Measurements from ENCODE around the gene SLC25A12.

DNA sequence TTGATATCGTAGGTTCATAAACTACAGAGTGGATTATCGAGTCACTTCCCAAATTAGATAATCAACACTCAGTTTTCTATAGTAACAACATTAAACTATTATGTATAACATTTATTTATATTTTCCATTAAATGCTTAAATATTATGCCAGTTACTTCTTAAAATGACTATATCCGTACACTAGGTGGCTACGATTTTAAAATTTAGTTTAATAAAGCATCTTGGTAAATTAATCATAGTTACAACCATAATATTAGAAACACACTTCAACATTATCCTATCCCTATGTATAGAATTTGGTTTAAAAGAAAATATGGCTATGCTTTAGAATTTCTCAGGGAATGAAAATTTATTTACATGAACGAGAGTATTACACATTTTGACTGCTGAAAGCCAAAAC lies 80.3 kb downstream of the SLC25A12 start:
- TF ChIP-seq CTCF (IDR thresholded peaks at IDR 0.05) (no peak), POLR2A (IDR thresholded peaks at IDR 0.05) (no peak)
